CD14-positive monocyte (primary cell): ENCODE measurements around the gene ASPSCR1. TPM values are rescaled to one million over a fixed set of nuclear protein-coding genes. Genes with fewer than 3 reads are reported as not detected.

ENCODE experiments used
- DNase-seq, 3 donors: peaks; one replicate each; pipeline ENCODE4 v3.0.0-alpha.2; 2011 to 2022
- H2AFZ ChIP-seq: 2 replicates; pipeline ENCODE4 v1.6.0; 2012; ENCODE audit warnings: mild to moderate bottlenecking, low read depth, low read length, inconsistent platforms; ENCODE audit not compliant: insufficient read depth, poor library complexity, severe bottlenecking
- H3K27ac ChIP-seq, 2 donors: 1 replicate in 1 of 2; 2 replicates in 1 of 2; pipeline ENCODE4 v1.5.1; 2012 to 2013; ENCODE audit warnings: low read length in 2 of 2, control low read depth in 1 of 2, inconsistent platforms in 1 of 2, low read depth in 1 of 2, mild to moderate bottlenecking in 1 of 2
- H3K27me3 ChIP-seq, 2 donors: one replicate each; pipeline versions ENCODE4 v1.6.0 to v1.6.1; 2011 to 2013; ENCODE audit warnings: low read length in 2 of 2; ENCODE audit not compliant: control insufficient read depth in 2 of 2, insufficient read depth in 2 of 2
- H3K36me3 ChIP-seq, 2 donors: replicated peaks in 1 of 2; 1 replicate in 1 of 2; 2 replicates in 1 of 2; pipeline versions ENCODE4 v1.5.1 to v1.6.1; 2012 to 2013; ENCODE audit warnings: low read length in 2 of 2, control low read depth in 1 of 2, inconsistent platforms in 1 of 2, mild to moderate bottlenecking in 1 of 2; ENCODE audit not compliant: insufficient read depth in 2 of 2, control insufficient read depth in 1 of 2
- H3K4me1 ChIP-seq, 2 donors: 1 replicate in 1 of 2; 2 replicates in 1 of 2; pipeline versions ENCODE4 v1.5.1 to v1.6.1; 2012 to 2013; ENCODE audit warnings: low read length in 2 of 2, control low read depth in 1 of 2, inconsistent platforms in 1 of 2, mild to moderate bottlenecking in 1 of 2, moderate library complexity in 1 of 2; ENCODE audit not compliant: insufficient read depth in 2 of 2, control insufficient read depth in 1 of 2
- H3K4me2 ChIP-seq: replicated peaks from 2 replicates; pipeline ENCODE3; 2012; ENCODE audit warnings: low read length, moderate library complexity, mild to moderate bottlenecking; ENCODE audit not compliant: poor library complexity, severe bottlenecking; ENCODE audit errors: extremely low read depth
- H3K4me3 ChIP-seq, 3 experiments: fragments of 200-600 bp in 1 of 3; sonication (generic) in 1 of 3; replicated peaks in 1 of 3; 1 replicate in 2 of 3; 2 replicates in 1 of 3; pipeline ENCODE4 v1.5.1; 2011 to 2013; ENCODE audit warnings: low read length in 3 of 3, mild to moderate bottlenecking in 3 of 3, control low read depth in 2 of 3, low read depth in 2 of 3, inconsistent platforms in 1 of 3, moderate library complexity in 1 of 3
- H3K79me2 ChIP-seq: 2 replicates; pipeline ENCODE4 v1.6.0; 2012; ENCODE audit warnings: mild to moderate bottlenecking, control low read depth, inconsistent platforms, low read length, moderate library complexity; ENCODE audit not compliant: insufficient read depth
- H3K9ac ChIP-seq: 2 replicates; pipeline ENCODE4 v1.6.0; 2017; ENCODE audit warnings: low read length, mild to moderate bottlenecking; ENCODE audit not compliant: insufficient read depth, poor library complexity, severe bottlenecking
- H3K9me3 ChIP-seq, 2 donors: replicated peaks in 1 of 2; 1 replicate in 1 of 2; 2 replicates in 1 of 2; pipeline versions ENCODE4 v1.5.1 to v1.6.1; 2012 to 2013; ENCODE audit warnings: low read length in 2 of 2, control low read depth in 1 of 2; ENCODE audit not compliant: control insufficient read depth in 1 of 2, insufficient read depth in 1 of 2
- H4K20me1 ChIP-seq: 2 replicates; pipeline ENCODE4 v1.6.0; 2012; ENCODE audit warnings: mild to moderate bottlenecking, low read length, control low read depth, moderate library complexity; ENCODE audit not compliant: insufficient read depth
- H3K27ac Mint-ChIP-seq, 7 donors: one replicate each; pipeline ENCODE4 v1.8.0; 2020; ENCODE audit warnings: mild to moderate bottlenecking in 7 of 7, mixed read lengths in 7 of 7, moderate library complexity in 6 of 7, inconsistent platforms in 2 of 7
- H3K27me3 Mint-ChIP-seq, 3 donors: one replicate each; pipeline ENCODE4 v1.8.0; 2021 to 2022; ENCODE audit warnings: low read depth in 3 of 3, mild to moderate bottlenecking in 3 of 3, mixed read lengths in 3 of 3, moderate library complexity in 3 of 3, inconsistent platforms in 1 of 3
- H3K36me3 Mint-ChIP-seq, 2 donors: one replicate each; pipeline ENCODE4 v1.8.0; 2020; ENCODE audit warnings: mixed read lengths in 2 of 2, inconsistent platforms in 1 of 2, mild to moderate bottlenecking in 1 of 2
- H3K4me1 Mint-ChIP-seq: one replicate; pipeline ENCODE4 v1.8.0; 2020; ENCODE audit warnings: mild to moderate bottlenecking, mixed read lengths
- H3K4me3 Mint-ChIP-seq, 2 donors: one replicate each; pipeline ENCODE4 v1.8.0; 2020; ENCODE audit warnings: mild to moderate bottlenecking in 2 of 2, mixed read lengths in 2 of 2, moderate library complexity in 1 of 2
- H3K9me3 Mint-ChIP-seq, 7 donors: one replicate each; pipeline ENCODE4 v1.8.0; 2020 to 2022; ENCODE audit warnings: mixed read lengths in 7 of 7, mild to moderate bottlenecking in 6 of 7, moderate library complexity in 6 of 7, inconsistent platforms in 2 of 7
- CTCF ChIP-seq: fragments of 200-600 bp; IDR thresholded peaks from one replicate; pipeline ENCODE4 v1.8.0; 2022; ENCODE audit warnings: antibody characterized with exemption, mild to moderate bottlenecking
- WGBS: methylation state at CpG from one replicate; pipeline ENCODE4 v1.1.5; 2013; ENCODE audit warnings: missing lambda C conversion rate; ENCODE audit not compliant: insufficient coverage; 5-methylcytosine and 5-hydroxymethylcytosine counted together
- intact Hi-C, 2 donors: fragments of 100-400 bp; cut with micrococcal nuclease; formaldehyde crosslinking; loops; one replicate each; pipeline versions ENCODE4 v1.15.0 to v1.15.1; 2023
- polyA plus RNA-seq, 3 donors: library from polyadenylated mRNA; depleted of rRNA in 1 of 3; unstranded in 2 of 3; stranded (reverse) in 1 of 3; fragments of 300-500 nt in 2 of 3; fragments of >200 nt in 1 of 3; fragmentation: Illumina TruSeq in 2 of 3; gene quantifications; 1 replicate in 2 of 3; 2 replicates in 1 of 3; pipeline ENCODE4 v1.2.3, GENCODE V29; 2012 to 2021

ASPSCR1 gene
- polyA plus RNA-seq, 3 donors: 25.5 to 31.9 (median 25.6) TPM

- no peak overlapping the region for H3K27ac Mint-ChIP-seq
- H3K9me3 ChIP-seq: no peaks in the 10 kb centered on the region
- TF ChIP-seq CTCF: no peak
- no peak overlapping the region for H3K27ac ChIP-seq
- H3K79me2 ChIP-seq: peaks cover 26% of the 10 kb centered on the region
- H3K4me1 Mint-ChIP-seq: peaks cover 36% of the 10 kb centered on the region
- H3K4me3 ChIP-seq: no peak overlapping the region
- no peak overlapping the region for H2AFZ ChIP-seq
- H3K36me3 ChIP-seq: peaks cover 0 to 4% of the 10 kb centered on the region in 2 donors
- DNase-seq: no peak
- peaks cover 34 to 49% of the 10 kb centered on the region in 2 donors for H3K4me1 ChIP-seq
- no peaks in the 10 kb centered on the region for H3K27me3 ChIP-seq
- H3K9ac ChIP-seq: no peak overlapping the region
- H3K36me3 Mint-ChIP-seq: peaks cover 12 to 34% of the 10 kb centered on the region in 2 donors
- H3K27me3 Mint-ChIP-seq: peaks cover 3 to 5% (median 4%) of the 10 kb centered on the region in 3 donors
- H4K20me1 ChIP-seq: peaks cover 24% of the 10 kb centered on the region
- intact Hi-C loops: loop anchor here in 1 of 2 donors (10.0 kb wide), 1 partner anchor 299 kb away; no protein-coding TSS in a partner anchor
- H3K4me3 Mint-ChIP-seq: no peak overlapping the region
- 96% methylated on average over 23 of the region's 25 CpGs for WGBS
- H3K4me2 ChIP-seq: no peak overlapping the region
- no peaks in the 10 kb centered on the region for H3K9me3 Mint-ChIP-seq
These were observed 48.1 kb downstream of the ASPSCR1 start for GRCh38 chr17:82025401-82026107.

GRCh38 chr17:82028246-82028645 lies 50.8 kb downstream of the ASPSCR1 start:
- H3K9me3 Mint-ChIP-seq: peaks cover 0 to 5% (median 0%) of the 10 kb centered on the region in 7 donors
- no peaks in the 10 kb centered on the region for H3K9me3 ChIP-seq
- no peak overlapping the region for H3K4me3 Mint-ChIP-seq

More at GRCh38 chr17:82028246-82028645, 50.8 kb downstream of the ASPSCR1 start:
- H3K4me2 ChIP-seq: no peak overlapping the region
- H3K4me1 ChIP-seq: peaks cover 29 to 45% of the 10 kb centered on the region in 2 donors
- H3K4me3 ChIP-seq: no peak overlapping the region
- H3K27ac ChIP-seq: no peak overlapping the region
- intact Hi-C loops: loop anchor here in 1 of 2 donors (10.0 kb wide), 1 partner anchor 297 kb away; no protein-coding TSS in a partner anchor
- H3K79me2 ChIP-seq: peaks cover 9% of the 10 kb centered on the region
- H3K9ac ChIP-seq: no peak overlapping the region
- H4K20me1 ChIP-seq: peaks cover 5% of the 10 kb centered on the region
- peaks cover 0 to 4% of the 10 kb centered on the region in 2 donors for H3K36me3 ChIP-seq
- TF ChIP-seq CTCF: no peak
- no peak overlapping the region for H2AFZ ChIP-seq
- WGBS: 99% methylated on average over 13 of the region's 13 CpGs
- DNase-seq: no peak
- H3K27me3 ChIP-seq: peaks cover 6 to 10% of the 10 kb centered on the region in 2 donors
- Mint-ChIP-seq H3K27ac (no peak overlapping the region), H3K4me1 (peaks cover 22% of the 10 kb centered on the region), H3K36me3 (peaks cover 12 to 38% of the 10 kb centered on the region in 2 donors), H3K27me3 (peaks cover 11 to 23% (median 13%) of the 10 kb centered on the region in 3 donors)
